ENCODE results near the gene PTPRG.

DNA sequence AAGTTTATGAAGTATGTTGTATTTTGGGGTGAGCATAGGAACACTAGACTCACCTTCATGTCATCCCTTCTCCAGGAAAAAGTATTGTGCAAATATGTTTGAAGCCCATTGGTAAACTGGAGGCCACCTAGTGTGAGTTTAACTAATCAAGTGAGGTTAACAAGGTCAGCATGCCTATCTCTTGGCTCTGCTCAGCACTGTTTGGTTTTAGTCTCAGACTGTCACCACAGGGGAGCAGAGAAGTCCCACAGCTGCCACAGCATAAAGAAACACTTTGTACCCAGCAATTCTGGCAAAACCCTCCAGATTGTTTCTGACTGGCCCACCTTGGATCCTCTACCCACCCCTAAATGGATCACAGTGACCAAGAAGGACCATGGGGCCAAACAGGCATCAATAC, 659.2 kb downstream of the PTPRG start:
- TF ChIP-seq, protein P1, sequence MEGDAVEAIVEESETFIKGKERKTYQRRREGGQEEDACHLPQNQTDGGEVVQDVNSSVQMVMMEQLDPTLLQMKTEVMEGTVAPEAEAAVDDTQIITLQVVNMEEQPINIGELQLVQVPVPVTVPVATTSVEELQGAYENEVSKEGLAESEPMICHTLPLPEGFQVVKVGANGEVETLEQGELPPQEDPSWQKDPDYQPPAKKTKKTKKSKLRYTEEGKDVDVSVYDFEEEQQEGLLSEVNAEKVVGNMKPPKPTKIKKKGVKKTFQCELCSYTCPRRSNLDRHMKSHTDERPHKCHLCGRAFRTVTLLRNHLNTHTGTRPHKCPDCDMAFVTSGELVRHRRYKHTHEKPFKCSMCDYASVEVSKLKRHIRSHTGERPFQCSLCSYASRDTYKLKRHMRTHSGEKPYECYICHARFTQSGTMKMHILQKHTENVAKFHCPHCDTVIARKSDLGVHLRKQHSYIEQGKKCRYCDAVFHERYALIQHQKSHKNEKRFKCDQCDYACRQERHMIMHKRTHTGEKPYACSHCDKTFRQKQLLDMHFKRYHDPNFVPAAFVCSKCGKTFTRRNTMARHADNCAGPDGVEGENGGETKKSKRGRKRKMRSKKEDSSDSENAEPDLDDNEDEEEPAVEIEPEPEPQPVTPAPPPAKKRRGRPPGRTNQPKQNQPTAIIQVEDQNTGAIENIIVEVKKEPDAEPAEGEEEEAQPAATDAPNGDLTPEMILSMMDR (conservative IDR thresholded peaks at IDR 0.05; ENCODE audit: low read length) = no peak
- TF ChIP-seq EZH2phosphoT487 (IDR thresholded peaks at IDR 0.05; ENCODE audit: borderline replicate concordance, low read depth, low read length) = no peak
